ENCODE measurements around the gene AGAP1.

The AGAP1 gene

GRCh38 chr2:235489897-235490296 lies 3.9 kb upstream of the AGAP1 start:
- no peak for DNase-seq (ENCODE audit: low read depth, low spot score)

- no peak for DNase-seq (ENCODE audit: low read depth, low spot score)
These were observed 946 bp upstream of the AGAP1 start for GRCh38 chr2:235492850-235493344.

DNA sequence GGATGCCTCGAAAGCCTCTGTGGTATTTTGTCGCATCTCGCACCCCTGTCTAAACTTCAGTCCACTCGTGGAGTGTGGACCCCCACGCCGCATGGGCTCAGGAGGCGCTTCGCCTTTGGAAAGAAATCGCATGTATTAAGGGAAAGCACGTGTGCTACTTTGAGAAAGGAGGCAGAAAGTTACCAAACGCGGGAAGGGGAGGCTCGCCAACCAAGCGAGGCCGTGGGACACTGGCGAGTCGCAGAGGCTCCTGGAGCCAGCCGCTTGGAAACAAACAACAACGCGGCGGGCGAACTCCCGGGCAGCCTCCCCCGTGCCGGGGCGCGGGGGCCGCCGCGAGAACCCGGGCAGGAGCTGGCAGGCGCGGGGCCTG lies 455 bp upstream of the AGAP1 start:
- DNase-seq (ENCODE audit: low read depth, low spot score), result no peak

- no peak for DNase-seq (ENCODE audit: low read depth, low spot score)
These were observed 1.0 kb downstream of the AGAP1 start for GRCh38 chr2:235494716-235495372.

GRCh38 chr2:235495373-235496238 lies 1.8 kb downstream of the AGAP1 start:
- no peak for DNase-seq (ENCODE audit: low read depth, low spot score)

GRCh38 chr2:235496239-235496621 lies 2.4 kb downstream of the AGAP1 start:
- DNase-seq (ENCODE audit: low read depth, low spot score), result no peak

- DNase-seq (ENCODE audit: low read depth, low spot score), result no peak
These were observed 3.3 kb downstream of the AGAP1 start for GRCh38 chr2:235497096-235497495.

GRCh38 chr2:235498541-235498940 lies 4.7 kb downstream of the AGAP1 start:
- no peak for DNase-seq (ENCODE audit: low read depth, low spot score)

GRCh38 chr2:235498946-235499812 lies 5.3 kb downstream of the AGAP1 start:
- DNase-seq (ENCODE audit: low read depth, low spot score), result no peak

- no peak for DNase-seq (ENCODE audit: low read depth, low spot score)
These were observed 6.4 kb downstream of the AGAP1 start for GRCh38 chr2:235500110-235500760.

- no peak for DNase-seq (ENCODE audit: low read depth, low spot score)
These were observed 7.2 kb downstream of the AGAP1 start for GRCh38 chr2:235500761-235501672.

DNA sequence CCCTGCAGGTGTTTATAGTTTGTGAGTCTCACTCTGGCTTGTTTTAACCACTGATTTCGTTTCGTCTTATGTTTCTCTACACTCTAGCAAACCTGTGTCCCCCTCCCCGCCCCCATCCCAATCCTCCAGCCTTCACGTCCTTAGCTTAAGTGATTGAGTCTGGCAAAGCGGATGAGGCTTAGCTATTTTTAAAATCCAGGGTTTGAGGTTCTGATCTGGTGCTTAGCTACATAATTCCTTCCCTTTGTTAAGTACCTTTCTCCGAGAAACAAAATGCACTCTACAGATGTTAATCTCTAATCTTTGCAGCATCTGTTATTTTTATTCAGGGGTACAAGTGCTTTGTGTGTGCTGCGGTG lies 7.8 kb downstream of the AGAP1 start:
- no peak for DNase-seq (ENCODE audit: low read depth, low spot score)

- no peak for DNase-seq (ENCODE audit: low read depth, low spot score)
These were observed 8.5 kb downstream of the AGAP1 start for GRCh38 chr2:235502336-235502735.

DNA sequence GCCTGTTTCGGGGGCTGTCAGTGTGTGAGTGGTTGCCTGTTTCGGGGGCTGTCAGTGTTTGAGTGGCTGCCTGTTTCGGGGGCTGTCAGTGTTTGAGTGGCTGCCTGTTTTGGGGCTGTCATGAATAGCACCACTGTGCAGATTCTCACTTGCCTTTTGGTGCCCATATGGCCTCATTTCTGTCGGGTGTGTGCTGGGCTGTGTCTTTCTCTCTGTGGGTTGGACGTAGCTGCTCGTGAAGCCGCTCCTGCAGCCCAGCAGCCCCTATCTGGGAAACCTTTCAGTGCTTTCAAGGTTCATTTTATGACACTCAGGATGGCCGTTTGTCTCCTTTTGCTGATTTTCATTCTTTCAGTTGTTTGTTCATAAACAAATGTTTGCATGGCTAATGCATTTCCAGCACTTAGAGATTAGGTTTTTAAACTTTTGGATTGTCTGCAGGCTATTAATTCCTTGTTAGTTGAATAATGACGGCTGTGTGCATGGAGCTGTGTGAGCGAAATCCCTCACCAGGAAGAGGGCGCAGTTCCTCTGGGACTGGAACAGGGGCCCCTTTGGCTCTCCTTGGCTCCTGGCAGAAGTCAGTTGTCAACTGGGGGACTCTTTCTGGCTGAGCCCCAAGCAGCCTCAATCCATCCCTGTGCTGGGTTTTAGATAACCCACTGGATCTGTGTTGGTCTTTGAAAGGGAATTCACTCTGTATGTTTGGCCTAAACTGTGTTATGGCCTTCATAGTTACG lies 10.8 kb downstream of the AGAP1 start:
- no peak for DNase-seq (ENCODE audit: low read depth, low spot score)

GRCh38 chr2:235505181-235505741 lies 11.4 kb downstream of the AGAP1 start:
- no peak for DNase-seq (ENCODE audit: low read depth, low spot score)

DNA sequence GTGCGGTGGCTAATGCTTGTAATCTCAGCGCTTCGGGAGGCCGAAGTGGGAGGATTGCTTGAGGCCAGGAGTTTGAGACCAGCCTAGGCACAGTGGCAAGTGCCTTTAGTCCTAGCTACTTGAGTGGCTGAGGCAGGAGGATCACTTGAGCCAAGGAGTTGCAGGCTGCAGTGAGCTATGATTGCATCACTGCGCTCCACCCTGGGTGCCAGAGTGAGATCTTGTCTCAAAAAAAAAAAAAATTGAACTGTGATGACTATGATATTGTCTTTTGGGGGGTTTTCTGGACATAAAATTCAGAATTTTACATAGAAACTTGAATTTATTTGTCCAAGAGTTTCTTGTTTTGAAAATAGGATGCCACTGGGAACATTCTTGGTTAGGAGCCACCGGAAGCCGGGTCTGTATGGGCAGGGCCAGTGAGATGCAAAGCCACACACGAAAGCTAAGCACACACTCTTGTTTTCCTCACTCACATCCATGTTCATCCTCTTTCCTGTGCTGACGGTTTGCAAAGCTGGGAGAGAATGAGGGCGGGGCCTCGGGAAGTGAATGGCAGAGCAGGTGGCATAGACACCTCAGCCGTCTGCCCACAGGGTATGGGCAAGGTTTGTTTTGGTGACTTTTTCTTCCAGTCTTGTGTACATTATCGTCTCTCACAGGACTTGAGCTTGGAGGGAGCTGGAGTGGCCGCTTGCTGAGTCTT lies 12.6 kb downstream of the AGAP1 start:
- no peak for DNase-seq (ENCODE audit: low read depth, low spot score)

- no peak for DNase-seq (ENCODE audit: low read depth, low spot score)
These were observed 13.3 kb downstream of the AGAP1 start for GRCh38 chr2:235506997-235507615.

- DNase-seq (ENCODE audit: low read depth, low spot score), result no peak
These were observed 14.1 kb downstream of the AGAP1 start for GRCh38 chr2:235507928-235508327.
